Endothelial cell of umbilical vein (primary cell): ENCODE results near the gene FABP6. TPM values are rescaled to one million over a fixed set of nuclear protein-coding genes. Genes with fewer than 3 reads are reported as not detected.

ENCODE experiments used
- BruUV-seq: library from RNA; stranded (reverse); fragments of 400-500 nt; replicated peaks from 2 replicates; lab custom pipeline; 2021; lab: Mats Ljungman, UMichigan
- CTCF ChIA-PET: fragments of 300-600, 350-600 bp; sonication (Branson Sonifier 250); formaldehyde crosslinking; loops from one replicate; lab custom pipeline; 2021; ENCODE audit warnings: antibody characterized with exemption, inconsistent platforms; lab: Charles Lee
- POLR2A ChIA-PET: fragments of 300-600, 350-600 bp; sonication (Branson Sonifier 250); formaldehyde crosslinking; loops from one replicate; lab custom pipeline; 2021; ENCODE audit warnings: antibody characterized with exemption, inconsistent platforms; lab: Charles Lee
- DNase-seq: peaks from one replicate; pipeline ENCODE4 v3.0.0-alpha.2; 2011; ENCODE audit warnings: low read depth, low spot score
- FAIRE-seq: peaks from 2 replicates; lab custom pipeline; 2011; peaks lifted over from hg19 to GRCh38; lab: Jason Lieb, UNC
- H2AFZ ChIP-seq: 2 replicates; pipeline ENCODE4 v1.6.0; 2012; ENCODE audit warnings: low read depth, low read length, control low read depth, inconsistent platforms
- H3K27ac ChIP-seq: 2 replicates; pipeline ENCODE4 v1.5.1; 2011; ENCODE audit warnings: low read depth, mild to moderate bottlenecking, control low read depth, low read length, moderate library complexity; ENCODE audit not compliant: insufficient read depth
- H3K27me3 ChIP-seq, 2 experiments: 2 replicates each; pipeline versions ENCODE4 v1.6.0 to v1.6.1; 2011; ENCODE audit warnings: low read length in 2 of 2, mixed read lengths in 1 of 2; ENCODE audit not compliant: control insufficient read depth in 2 of 2, insufficient read depth in 2 of 2
- H3K36me3 ChIP-seq, 2 experiments: 2 replicates in 1 of 2; 3 replicates in 1 of 2; pipeline ENCODE4 v1.5.1; 2011; ENCODE audit warnings: low read length in 2 of 2, mild to moderate bottlenecking in 1 of 2, moderate library complexity in 1 of 2; ENCODE audit not compliant: control insufficient read depth in 2 of 2, insufficient read depth in 2 of 2; ENCODE audit errors: extremely low read depth in 1 of 2
- H3K4me1 ChIP-seq: 3 replicates; pipeline ENCODE4 v1.5.1; 2011; ENCODE audit warnings: mild to moderate bottlenecking, low read length; ENCODE audit not compliant: control insufficient read depth, insufficient read depth; ENCODE audit errors: extremely low read depth
- H3K4me2 ChIP-seq: 2 replicates; pipeline ENCODE4 v1.6.1; 2011; ENCODE audit warnings: low read length, control low read depth, mixed read lengths; ENCODE audit not compliant: insufficient read depth
- H3K4me3 ChIP-seq, 3 experiments: fragments of 200-600 bp in 1 of 3; sonication (generic), shearing (Covaris generic) in 1 of 3; replicated peaks in 1 of 3; 2 replicates each; pipeline ENCODE4 v1.5.1; 2011 to 2016; ENCODE audit warnings: control low read depth in 3 of 3, low read length in 3 of 3, mild to moderate bottlenecking in 2 of 3, inconsistent platforms in 1 of 3, low read depth in 1 of 3, moderate library complexity in 1 of 3; ENCODE audit not compliant: insufficient read depth in 1 of 3
- H3K79me2 ChIP-seq: 2 replicates; pipeline ENCODE4 v1.6.0; 2012; ENCODE audit warnings: low read length, inconsistent platforms; ENCODE audit not compliant: control insufficient read depth, insufficient read depth
- H3K9ac ChIP-seq: replicated peaks from 2 replicates; pipeline ENCODE3; 2011; ENCODE audit warnings: low read length, control low read depth; ENCODE audit not compliant: insufficient read depth; ENCODE audit errors: extremely low read depth
- H3K9me1 ChIP-seq: replicated peaks from 3 replicates; pipeline ENCODE4 v1.6.0; 2011; ENCODE audit warnings: mild to moderate bottlenecking, low read length; ENCODE audit not compliant: control insufficient read depth, insufficient read depth; ENCODE audit errors: extremely low read depth
- H3K9me3 ChIP-seq: replicated peaks from 2 replicates; pipeline ENCODE4 v1.5.1; 2012; ENCODE audit warnings: low read length, inconsistent platforms; ENCODE audit not compliant: control insufficient read depth, insufficient read depth
- H4K20me1 ChIP-seq: replicated peaks from 2 replicates; pipeline ENCODE3; 2011; ENCODE audit warnings: mild to moderate bottlenecking, low read length; ENCODE audit not compliant: control insufficient read depth, insufficient read depth; ENCODE audit errors: extremely low read depth
- EZH2 ChIP-seq: IDR thresholded peaks from 2 replicates; pipeline ENCODE4 v1.6.1; 2012; ENCODE audit warnings: borderline replicate concordance, low read depth, mild to moderate bottlenecking, moderate library complexity, low read length, inconsistent platforms; ENCODE audit not compliant: severe bottlenecking
- FOS ChIP-seq: IDR thresholded peaks from 2 replicates; pipeline ENCODE4 v1.6.1; 2011; ENCODE audit warnings: mild to moderate bottlenecking, low read length, moderate library complexity, borderline replicate concordance; ENCODE audit not compliant: insufficient read depth
- GATA2 ChIP-seq: IDR thresholded peaks from 2 replicates; pipeline ENCODE4 v1.7.0; 2011; ENCODE audit warnings: low read depth, mild to moderate bottlenecking, moderate library complexity, mixed read lengths, low read length; ENCODE audit not compliant: insufficient read length, insufficient read depth
- JUN ChIP-seq: IDR thresholded peaks from 2 replicates; pipeline ENCODE4 v1.6.1; 2011; ENCODE audit warnings: borderline replicate concordance, low read depth; ENCODE audit not compliant: insufficient read length, insufficient read depth
- MAX ChIP-seq: IDR thresholded peaks from 2 replicates; pipeline ENCODE4 v1.6.1; 2011; ENCODE audit not compliant: insufficient read depth, insufficient read length
- MYC ChIP-seq: IDR thresholded peaks from one replicate; pipeline ENCODE4 v1.6.1; 2011; ENCODE audit warnings: mild to moderate bottlenecking, low read depth, low read length
- POLR2A ChIP-seq: IDR thresholded peaks from 2 replicates; pipeline ENCODE4 v1.6.1; 2012; ENCODE audit warnings: low read depth, mild to moderate bottlenecking, control low read depth, low read length
- POLR2AphosphoS5 ChIP-seq: IDR thresholded peaks from 2 replicates; pipeline ENCODE4 v1.6.1; 2012; ENCODE audit warnings: low read depth, mild to moderate bottlenecking, control low read depth, low read length, moderate library complexity; ENCODE audit not compliant: insufficient read depth
- dilution Hi-C: fragments of 300-500 bp; cut with MboI; formaldehyde crosslinking; loops from one replicate; pipeline ENCODE4 v1.15.0; 2019; ENCODE audit warnings: low sequenced_read_pairs; ENCODE audit not compliant: extremely low pct_ligation_motif_present
- intact Hi-C: fragments of 100-400 bp; cut with micrococcal nuclease; formaldehyde crosslinking; loops from one replicate; pipeline ENCODE4 v1.10.0; 2022
- polyA plus RNA-seq, 4 experiments: library from polyadenylated mRNA; depleted of rRNA in 3 of 4; stranded (reverse) in 3 of 4; unstranded in 1 of 4; fragments of >200 nt; gene quantifications; 2 replicates each; pipeline versions ENCODE4 v1.2.1 to v1.2.3, GENCODE V29; 2011 to 2012; ENCODE audit warnings: missing spikeins in 1 of 4
- total RNA-seq: library from RNA; stranded (reverse); gene quantifications from 2 replicates; pipeline ENCODE4 v1.2.3, GENCODE V29; 2021
- TF ChIP-seq, protein P1 (sequence below), 2 donors: IDR thresholded peaks; 1 replicate in 1 of 2; 2 replicates in 1 of 2; pipeline ENCODE4 v1.5.1; 2011; ENCODE audit warnings: low read length in 2 of 2, mild to moderate bottlenecking in 2 of 2, moderate library complexity in 2 of 2, control low read depth in 1 of 2, inconsistent platforms in 1 of 2, low read depth in 1 of 2; ENCODE audit not compliant: insufficient read depth in 1 of 2; ENCODE audit errors: extremely low read depth in 1 of 2

FABP6 gene
- total and polyA plus RNA-seq, 2 donors (not counting 3 experiments of a cell fraction or from before 2014, with no cell fraction given), result not detected

DNA sequence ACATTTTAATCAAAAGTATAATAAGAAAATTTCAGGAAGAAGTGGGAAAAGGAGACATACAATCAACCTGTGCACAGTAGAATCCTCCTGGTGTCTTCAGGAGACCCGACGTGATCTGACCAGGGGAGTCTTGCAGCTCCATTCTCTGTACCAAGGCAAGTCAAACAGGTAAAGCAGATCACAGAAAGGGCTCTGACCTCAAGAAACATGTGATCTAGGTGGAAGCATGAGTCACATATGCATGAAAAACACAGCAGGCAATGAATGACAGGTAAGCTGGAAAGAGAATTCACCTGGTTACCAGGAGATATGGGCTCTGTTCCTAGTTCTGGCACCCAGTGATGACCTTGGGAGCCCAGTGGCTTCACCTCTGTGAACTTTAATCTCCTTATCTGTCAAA is 19.4 kb upstream of the FABP6 start:
- CTCF ChIA-PET, result interaction anchor here (1.6 to 1.7 kb wide), 2 partner anchors 7 to 12 kb away, joined by 3 to 5 read pairs; no protein-coding TSS in a partner anchor
- H3K4me1 ChIP-seq, result no peaks in the 10 kb centered on the region
- no peak for FAIRE-seq

More for the DNA sequence above, 19.4 kb upstream of the FABP6 start:
- H2AFZ ChIP-seq, result no peak overlapping the region
- no peaks in the 10 kb centered on the region for H3K9me1 ChIP-seq
- H3K4me3 ChIP-seq, result no peak overlapping the region
- no peak for DNase-seq
- dilution Hi-C loops (no loop called here), intact Hi-C loops (no loop called here)
- BruUV-seq, result no TSS peak
- POLR2A ChIA-PET, result no interaction called here
- no peaks in the 10 kb centered on the region for H4K20me1 ChIP-seq
- no peaks in the 10 kb centered on the region for H3K36me3 ChIP-seq
- H3K27me3 ChIP-seq, result no peaks in the 10 kb centered on the region
- H3K4me2 ChIP-seq, result no peak overlapping the region
- no peaks in the 10 kb centered on the region for H3K79me2 ChIP-seq
- H3K9ac ChIP-seq, result no peak overlapping the region
- H3K27ac ChIP-seq, result no peak overlapping the region
- TF ChIP-seq MYC (no peak), EZH2 (no peak), MAX (no peak), JUN (no peak), POLR2AphosphoS5 (no peak), POLR2A (no peak), GATA2 (no peak), FOS (no peak)
- TF ChIP-seq, protein P1, sequence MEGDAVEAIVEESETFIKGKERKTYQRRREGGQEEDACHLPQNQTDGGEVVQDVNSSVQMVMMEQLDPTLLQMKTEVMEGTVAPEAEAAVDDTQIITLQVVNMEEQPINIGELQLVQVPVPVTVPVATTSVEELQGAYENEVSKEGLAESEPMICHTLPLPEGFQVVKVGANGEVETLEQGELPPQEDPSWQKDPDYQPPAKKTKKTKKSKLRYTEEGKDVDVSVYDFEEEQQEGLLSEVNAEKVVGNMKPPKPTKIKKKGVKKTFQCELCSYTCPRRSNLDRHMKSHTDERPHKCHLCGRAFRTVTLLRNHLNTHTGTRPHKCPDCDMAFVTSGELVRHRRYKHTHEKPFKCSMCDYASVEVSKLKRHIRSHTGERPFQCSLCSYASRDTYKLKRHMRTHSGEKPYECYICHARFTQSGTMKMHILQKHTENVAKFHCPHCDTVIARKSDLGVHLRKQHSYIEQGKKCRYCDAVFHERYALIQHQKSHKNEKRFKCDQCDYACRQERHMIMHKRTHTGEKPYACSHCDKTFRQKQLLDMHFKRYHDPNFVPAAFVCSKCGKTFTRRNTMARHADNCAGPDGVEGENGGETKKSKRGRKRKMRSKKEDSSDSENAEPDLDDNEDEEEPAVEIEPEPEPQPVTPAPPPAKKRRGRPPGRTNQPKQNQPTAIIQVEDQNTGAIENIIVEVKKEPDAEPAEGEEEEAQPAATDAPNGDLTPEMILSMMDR (IDR thresholded peaks at IDR 0.05; ENCODE audit: extremely low read depth in 1 of 2, insufficient read depth in 1 of 2, low read depth in 1 of 2, low read length in 2 of 2), result no peak
- no peaks in the 10 kb centered on the region for H3K9me3 ChIP-seq
